ENCODE data around the gene MPHOSPH10.
A peak's percentile ranks its signal among the peaks of the same experiment; 100 is the strongest.
"Not testable (repeated sequence)": the region's sequence is repeated elsewhere in the genome, so short reads cannot be mapped to it uniquely, and the experiment has no call there.

The MPHOSPH10 gene

GRCh38 chr2:71122387-71123298 lies 7.8 kb upstream of the MPHOSPH10 start:
- no peak for DNase-seq (ENCODE audit: low read depth in 2 of 2)

DNA sequence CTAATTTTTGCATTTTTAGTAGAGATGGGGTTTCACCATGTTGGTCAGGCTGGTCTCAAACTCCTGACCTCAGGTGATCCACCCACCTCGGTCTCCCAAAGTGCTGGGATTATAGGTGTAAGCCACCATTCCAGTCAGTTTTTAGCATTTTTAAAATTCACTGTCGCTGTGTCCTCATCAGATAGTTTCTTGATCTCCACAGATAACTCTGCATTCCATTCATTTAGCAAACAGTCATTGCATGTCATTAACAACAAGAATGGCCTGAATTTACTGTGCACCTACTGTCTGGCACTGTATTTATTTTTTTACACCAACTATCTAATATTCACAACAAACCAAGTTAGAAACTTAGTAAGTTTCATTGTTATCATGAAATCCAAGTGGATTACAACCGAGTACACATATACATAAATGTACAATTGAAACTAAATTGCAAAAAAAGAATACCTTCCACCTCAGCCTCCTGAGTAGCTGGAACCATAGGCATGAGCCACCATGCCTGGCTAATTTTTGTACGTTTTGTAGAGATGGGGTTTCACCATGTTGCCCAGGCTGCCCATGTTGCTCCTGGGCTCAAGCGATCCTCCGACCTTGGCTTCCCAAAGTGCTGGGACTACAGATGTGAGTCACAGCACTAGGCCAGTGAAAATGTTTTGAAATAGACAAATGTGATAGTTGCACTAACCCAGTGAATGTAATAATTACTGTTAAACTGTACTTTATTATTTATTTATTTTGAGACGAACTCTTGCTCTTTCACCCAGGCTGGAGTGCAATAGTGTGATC lies 4.7 kb upstream of the MPHOSPH10 start:
- DNase-seq (ENCODE audit: low read depth in 2 of 2) = no peak

DNA sequence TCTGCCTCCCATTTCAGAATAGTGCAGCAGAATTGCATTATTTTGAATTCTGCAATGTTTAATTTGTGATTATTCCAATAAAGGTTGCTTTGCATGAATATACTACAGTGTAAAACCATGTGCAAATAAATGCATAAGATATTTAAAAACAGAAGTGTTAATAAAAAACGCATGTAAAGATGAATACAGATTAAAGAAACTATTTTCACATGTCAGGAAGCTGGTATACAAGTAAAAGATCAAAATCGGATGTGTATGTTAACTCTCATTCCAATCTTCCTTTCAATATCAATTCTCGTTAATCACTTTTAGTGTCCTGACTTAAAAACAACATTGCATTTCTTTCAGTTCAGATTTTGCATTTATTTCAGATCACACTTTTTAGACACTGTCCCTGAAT lies 3.5 kb upstream of the MPHOSPH10 start:
- DNase-seq (ENCODE audit: low read depth in 2 of 2) = no peak

DNA sequence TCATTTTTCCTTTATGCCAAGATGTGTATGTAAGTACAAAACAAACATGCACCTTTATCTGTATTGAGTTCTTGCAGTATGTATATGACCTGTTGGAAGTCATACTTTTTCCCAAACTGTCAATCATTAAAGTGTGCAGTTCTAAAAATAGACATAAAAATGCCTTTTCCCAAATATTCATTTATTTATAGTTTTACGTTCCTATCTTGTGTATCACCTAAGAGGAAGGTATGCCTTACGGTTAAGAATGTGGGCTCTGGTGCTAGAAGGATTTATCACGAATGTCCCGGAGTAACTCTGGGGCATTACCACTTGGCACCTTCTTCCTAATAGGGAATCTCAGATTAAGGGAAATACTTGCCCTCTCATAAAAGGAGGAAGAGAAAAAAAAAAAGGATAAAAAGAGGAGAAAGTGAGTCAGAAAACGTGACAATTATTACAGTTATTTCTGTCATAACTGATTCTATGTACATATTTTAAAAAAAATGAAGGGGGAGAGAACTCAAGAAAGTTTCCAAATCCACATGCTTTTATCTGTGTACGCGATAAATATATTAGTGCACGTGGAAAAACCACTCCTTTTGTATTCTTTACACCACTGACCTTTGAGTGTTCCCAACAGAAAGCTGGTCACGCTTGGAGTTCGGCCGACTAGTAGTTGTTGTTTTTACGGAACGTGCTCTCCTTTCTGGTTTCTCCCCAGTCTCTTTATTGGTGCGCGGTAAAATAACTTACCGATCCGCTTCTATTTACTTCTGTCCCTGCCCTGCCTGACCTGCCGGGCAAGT lies 1.1 kb upstream of the MPHOSPH10 start:
- DNase-seq (ENCODE audit: low read depth in 2 of 2) = no peak

- no peak for DNase-seq (ENCODE audit: low read depth in 2 of 2)
Measured at GRCh38 chr2:71129902-71130151, 607 bp upstream of the MPHOSPH10 start.

DNA sequence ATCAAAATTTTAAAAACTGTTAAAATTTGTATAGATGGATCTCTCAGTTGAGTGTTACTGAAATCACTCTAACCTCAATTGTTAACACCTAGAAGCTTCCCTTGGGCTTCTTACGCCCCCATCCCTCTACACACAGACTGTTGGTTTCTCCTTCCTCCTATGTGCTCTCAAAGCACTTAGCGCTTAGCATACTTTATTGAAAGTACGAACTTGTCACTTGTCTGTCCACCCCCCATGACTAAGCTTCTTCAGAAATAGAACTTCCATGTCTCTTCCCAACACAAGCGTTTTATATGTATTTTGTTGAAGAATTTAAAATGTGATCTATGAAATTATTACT lies 441 bp downstream of the MPHOSPH10 start:
- DNase-seq (ENCODE audit: low read depth in 2 of 2) = no peak

- DNase-seq (ENCODE audit: low read depth in 2 of 2) = not testable (repeated sequence)
Measured at GRCh38 chr2:71131387-71132166, 1.1 kb downstream of the MPHOSPH10 start.

DNA sequence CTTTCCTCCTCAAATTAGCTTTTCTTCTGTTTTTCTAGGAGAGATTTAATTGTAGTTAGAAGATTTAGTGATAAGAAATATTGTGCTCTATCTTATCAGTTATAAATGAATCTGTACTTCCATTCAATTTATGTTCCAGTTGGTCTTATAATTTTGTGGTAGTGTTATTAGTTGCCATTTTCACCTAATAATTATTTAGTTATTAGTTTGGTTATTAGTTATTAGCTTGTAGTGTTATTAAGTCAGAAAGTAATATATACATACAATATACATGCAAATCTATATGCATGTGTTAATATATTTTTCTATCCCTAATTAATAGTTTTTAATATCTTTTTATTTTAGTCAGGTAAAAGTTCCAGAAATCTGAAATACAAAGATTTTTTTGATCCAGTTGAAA lies 3.2 kb downstream of the MPHOSPH10 start:
- DNase-seq (ENCODE audit: low read depth in 2 of 2) = no peak

DNA sequence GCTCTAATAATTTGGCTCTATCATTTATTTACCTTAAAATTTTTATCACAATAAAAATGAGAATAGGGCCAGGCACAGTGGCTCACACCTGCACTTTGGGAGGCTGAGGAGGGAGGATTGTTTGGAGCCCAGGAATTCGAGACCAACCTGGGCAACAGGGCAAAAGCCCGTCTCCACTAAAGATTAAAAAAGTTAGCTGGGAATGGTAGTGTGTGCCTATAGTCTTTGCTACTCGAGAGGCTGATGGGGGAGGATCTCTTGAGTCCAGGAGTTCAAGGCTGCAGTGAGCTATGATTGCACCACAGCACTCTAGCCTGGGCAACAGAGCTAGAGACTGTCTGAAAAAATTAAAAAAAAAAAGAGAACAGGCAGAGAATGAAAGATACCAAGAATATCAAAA lies 5.7 kb downstream of the MPHOSPH10 start:
- no peak for DNase-seq (ENCODE audit: low read depth in 2 of 2)

DNA sequence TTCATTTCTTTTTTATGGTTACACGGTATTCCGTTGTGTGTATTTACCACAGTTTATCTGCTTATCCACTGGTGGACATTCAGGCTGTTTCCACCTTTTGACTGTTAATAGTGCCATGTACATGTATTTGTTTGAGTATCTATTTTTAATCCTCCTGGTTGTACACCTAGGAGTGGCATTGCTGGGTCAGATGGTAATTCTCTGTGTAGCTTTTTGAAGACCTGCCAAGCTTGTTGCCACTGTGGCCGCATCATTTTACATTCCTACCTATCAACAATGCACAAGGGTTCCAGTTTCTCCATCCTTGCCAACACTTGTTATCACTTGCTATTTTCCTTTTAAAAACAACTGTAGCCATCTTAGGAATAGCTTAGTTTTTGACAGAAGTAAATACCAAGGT lies 13.3 kb downstream of the MPHOSPH10 start:
- DNase-seq (ENCODE audit: low read depth in 2 of 2) = no peak

- DNase-seq (ENCODE audit: low read depth in 2 of 2) = no peak
Measured at GRCh38 chr2:71148506-71149063, 18.2 kb downstream of the MPHOSPH10 start.

DNA sequence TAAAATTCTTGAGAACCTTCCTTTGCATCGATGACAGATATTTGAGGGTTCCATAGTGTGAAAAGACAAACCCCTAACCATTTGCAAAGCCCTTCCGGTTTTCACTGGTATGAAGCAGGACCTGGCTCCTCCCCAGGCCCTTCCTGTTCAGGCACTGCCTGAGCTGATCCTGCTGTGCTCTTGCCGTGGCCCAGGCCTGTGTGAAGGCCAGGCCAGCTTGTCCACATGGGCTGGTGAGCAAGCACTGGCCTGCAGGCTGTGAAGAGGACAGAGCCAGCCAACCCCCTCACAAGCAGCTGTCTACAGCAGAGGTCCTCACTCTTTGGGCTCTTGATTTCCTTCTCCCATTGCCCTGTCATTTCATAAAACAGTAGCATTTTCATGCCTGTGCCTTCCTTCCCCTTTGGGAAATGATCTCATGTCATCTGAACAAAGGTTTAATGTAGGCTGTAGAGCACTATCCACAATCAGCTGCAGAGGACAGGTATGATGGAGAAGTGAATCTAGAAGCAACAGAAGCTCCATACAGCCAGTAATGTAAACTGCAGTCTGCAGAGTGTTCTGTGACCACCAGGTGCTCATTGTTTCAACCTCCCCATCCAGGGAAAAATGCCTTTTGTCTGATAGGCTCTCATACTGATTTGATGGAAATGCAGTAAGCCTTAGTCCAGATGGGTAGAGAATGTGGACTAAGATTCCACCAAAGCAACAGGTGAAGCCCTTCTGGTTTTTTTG lies 19.8 kb downstream of the MPHOSPH10 start:
- DNase-seq (ENCODE audit: low read depth in 2 of 2) = no peak

DNA sequence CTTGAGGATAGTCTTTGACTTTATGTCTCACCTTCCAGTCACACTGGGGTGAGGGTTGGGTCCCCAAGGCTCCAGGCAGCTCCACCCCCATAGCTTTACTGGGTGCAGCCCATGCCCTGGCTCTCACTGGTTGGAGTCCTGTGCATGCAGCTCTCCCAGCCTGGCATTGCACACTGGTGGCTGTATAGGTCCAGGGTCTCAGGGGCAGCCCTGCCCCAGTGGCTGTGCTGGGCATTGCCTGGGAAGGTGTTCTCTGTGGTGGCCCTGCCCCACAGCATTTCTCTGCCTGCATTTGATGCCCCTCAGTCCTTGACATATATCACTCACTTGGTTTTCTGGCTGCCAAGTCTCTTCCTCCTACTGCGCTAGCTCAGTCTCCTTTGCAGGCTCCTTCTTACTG lies 21.2 kb downstream of the MPHOSPH10 start:
- no peak for DNase-seq (ENCODE audit: low read depth in 2 of 2)

DNA sequence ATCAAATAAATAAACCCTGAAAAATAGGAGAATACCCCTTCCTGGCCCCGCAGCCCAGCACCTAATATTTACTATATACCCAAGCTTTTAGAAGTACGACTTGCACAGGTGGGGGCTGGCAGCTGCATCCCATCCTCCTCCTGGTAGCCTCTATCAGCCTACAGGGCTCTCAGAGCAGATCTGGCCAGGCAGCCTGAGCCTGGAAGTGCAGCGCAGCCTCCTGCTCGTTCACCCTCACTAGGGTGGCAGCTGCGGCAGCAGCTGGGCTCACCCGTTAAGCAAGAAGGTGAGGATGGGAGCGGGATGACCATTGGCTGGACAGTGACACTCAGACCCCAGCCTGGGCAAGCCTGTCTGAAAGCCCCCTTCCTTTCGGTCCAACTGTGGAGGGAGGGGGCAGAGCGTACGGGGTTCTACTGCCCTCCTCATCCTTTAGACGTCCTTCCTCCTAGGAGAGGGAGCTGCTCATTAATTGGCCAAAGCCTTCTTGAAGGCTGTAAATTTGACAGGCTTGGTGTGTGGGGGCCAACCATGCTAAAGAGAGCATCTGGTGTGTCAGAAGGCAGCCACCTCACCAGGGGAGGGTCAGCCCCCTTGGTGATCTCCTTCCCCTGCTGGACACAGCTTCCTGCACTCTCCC lies 23.3 kb downstream of the MPHOSPH10 start:
- no peak for DNase-seq (ENCODE audit: low read depth in 2 of 2)

GRCh38 chr2:71154279-71154678 lies 23.8 kb downstream of the MPHOSPH10 start:
- DNase-seq (ENCODE audit: low read depth in 2 of 2) = no peak

GRCh38 chr2:71154798-71155197 lies 24.4 kb downstream of the MPHOSPH10 start:
- DNase-seq (ENCODE audit: low read depth in 2 of 2) = no peak

GRCh38 chr2:71155846-71156245 lies 25.4 kb downstream of the MPHOSPH10 start:
- no peak for DNase-seq (ENCODE audit: low read depth in 2 of 2)

GRCh38 chr2:71156573-71156972 lies 26.1 kb downstream of the MPHOSPH10 start:
- no peak for DNase-seq (ENCODE audit: low read depth in 2 of 2)

DNA sequence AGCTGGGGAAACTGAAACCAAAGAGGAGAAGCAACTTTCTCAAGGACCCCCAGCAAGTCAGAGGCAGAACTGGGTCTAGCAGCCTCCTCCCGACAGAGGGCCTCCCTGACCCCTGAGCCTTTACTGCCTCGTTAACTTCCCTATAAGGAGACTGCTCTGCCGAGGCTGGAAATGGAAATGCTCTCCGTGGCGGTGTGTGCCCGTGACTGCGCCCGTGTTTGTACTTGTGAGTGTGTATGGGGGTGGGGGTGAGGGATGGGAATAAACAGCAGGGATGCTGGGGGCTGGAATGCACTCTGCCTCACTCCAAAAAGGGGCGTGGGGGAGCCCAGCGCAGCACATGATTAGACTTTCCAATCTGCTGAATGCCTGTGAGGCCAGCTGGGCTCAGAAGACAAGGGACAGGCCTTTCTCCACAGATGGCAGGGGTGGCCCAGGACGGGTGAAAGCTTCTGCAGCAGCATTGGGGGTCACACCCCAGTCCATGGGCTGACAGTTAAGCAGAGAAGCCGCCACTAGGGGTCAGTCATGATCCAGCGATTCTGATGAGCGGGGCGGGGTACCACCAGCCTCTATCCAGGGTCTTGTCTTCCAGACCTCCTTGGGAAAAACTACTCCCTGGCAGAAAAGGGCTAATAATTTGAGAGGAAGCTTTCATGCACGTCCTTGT lies 26.8 kb downstream of the MPHOSPH10 start:
- DNase-seq (ENCODE audit: low read depth in 2 of 2) = peak; percentile 34 to 38

- peak in 1 of 2 donors; percentile 7 for DNase-seq (ENCODE audit: low read depth in 2 of 2)
Measured at GRCh38 chr2:71166812-71167211, 36.4 kb downstream of the MPHOSPH10 start.

Data from stimulated activated CD8-positive, alpha-beta memory T cell treated with anti-CD3 and anti-CD28 coated beads, Interleukin-15, amount 100 ng/mL, for 48 hours (primary cell).